ENCODE data around the gene TNFRSF21. TPM values are rescaled to one million over a fixed set of nuclear protein-coding genes. Genes with fewer than 3 reads are reported as not detected.

The TNFRSF21 gene
- total and polyA plus RNA-seq, 2 of the 8 experiments (the other 6 are each of a cell fraction or from before 2014, with no cell fraction given): 16.4 to 52.7 TPM

GRCh38 chr6:47321577-47321976 is 11.9 kb upstream of the TNFRSF21 start (continued):
- TF ChIP-seq CHD7 (IDR thresholded peaks at IDR 0.05; ENCODE audit: insufficient replicate concordance, low read length) (no peak), HDAC2 (IDR thresholded peaks at IDR 0.05; ENCODE audit: borderline replicate concordance in 1 of 2, low read depth in 2 of 2, low read length in 2 of 2) (no peak), JUN (IDR thresholded peaks at IDR 0.05; ENCODE audit: low read depth, low read length) (no peak)
